K562 (cell line): ENCODE measurements around the gene EIF2AK3. TPM values are rescaled to one million over a fixed set of nuclear protein-coding genes. Genes with fewer than 3 reads are reported as not detected.

Experiments
- RREB1 ChIP-seq: fragments of 250-450 bp; sonication (Bioruptor Pico); IDR thresholded peaks from 2 replicates; pipeline ENCODE4 v1.4.0; 2020
- polyA plus RNA-seq, 8 experiments: library from polyadenylated mRNA; depleted of rRNA in 4 of 8; stranded (reverse) in 5 of 8; unstranded in 3 of 8; fragments of >200 nt; fragmentation: Nextera tagmentation in 2 of 8; fragmentation: Illumina TruSeq in 1 of 8; extraction: Ambion mirVana in 2 of 8; extraction: Trizol in 1 of 8; gene quantifications; 2 replicates each; pipeline versions ENCODE4 v1.2.1 to v1.2.3, GENCODE V29; 2011 to 2014; ENCODE audit warnings: inconsistent platforms in 1 of 8, missing spikeins in 1 of 8
- total RNA-seq, 7 experiments: library from RNA; depleted of rRNA in 6 of 7; stranded (reverse); fragments of >200 nt in 6 of 7; fragmentation: Illumina TruSeq in 2 of 7; extraction: Trizol in 2 of 7; gene quantifications; 2 replicates each; pipeline versions ENCODE4 v1.2.1 to v1.2.3, GENCODE V29; 2011 to 2021; ENCODE audit warnings: low replicate concordance in 1 of 7
- TF ChIP-seq, protein P1 (sequence below): sonication (generic); formaldehyde crosslinking; IDR thresholded peaks from 2 replicates; pipeline ENCODE4 v1.8.0; 2023; ENCODE audit warnings: mild to moderate bottlenecking, missing genetic modification reagents

EIF2AK3 gene
- total and polyA plus RNA-seq, 9 of the 15 experiments (the other 6 are each of a cell fraction or from before 2014, with no cell fraction given): 1.7 to 11.6 (median 7.4) TPM

- TF ChIP-seq RREB1 (CRISPR knock-in tag): no peak
- TF ChIP-seq, protein P1, sequence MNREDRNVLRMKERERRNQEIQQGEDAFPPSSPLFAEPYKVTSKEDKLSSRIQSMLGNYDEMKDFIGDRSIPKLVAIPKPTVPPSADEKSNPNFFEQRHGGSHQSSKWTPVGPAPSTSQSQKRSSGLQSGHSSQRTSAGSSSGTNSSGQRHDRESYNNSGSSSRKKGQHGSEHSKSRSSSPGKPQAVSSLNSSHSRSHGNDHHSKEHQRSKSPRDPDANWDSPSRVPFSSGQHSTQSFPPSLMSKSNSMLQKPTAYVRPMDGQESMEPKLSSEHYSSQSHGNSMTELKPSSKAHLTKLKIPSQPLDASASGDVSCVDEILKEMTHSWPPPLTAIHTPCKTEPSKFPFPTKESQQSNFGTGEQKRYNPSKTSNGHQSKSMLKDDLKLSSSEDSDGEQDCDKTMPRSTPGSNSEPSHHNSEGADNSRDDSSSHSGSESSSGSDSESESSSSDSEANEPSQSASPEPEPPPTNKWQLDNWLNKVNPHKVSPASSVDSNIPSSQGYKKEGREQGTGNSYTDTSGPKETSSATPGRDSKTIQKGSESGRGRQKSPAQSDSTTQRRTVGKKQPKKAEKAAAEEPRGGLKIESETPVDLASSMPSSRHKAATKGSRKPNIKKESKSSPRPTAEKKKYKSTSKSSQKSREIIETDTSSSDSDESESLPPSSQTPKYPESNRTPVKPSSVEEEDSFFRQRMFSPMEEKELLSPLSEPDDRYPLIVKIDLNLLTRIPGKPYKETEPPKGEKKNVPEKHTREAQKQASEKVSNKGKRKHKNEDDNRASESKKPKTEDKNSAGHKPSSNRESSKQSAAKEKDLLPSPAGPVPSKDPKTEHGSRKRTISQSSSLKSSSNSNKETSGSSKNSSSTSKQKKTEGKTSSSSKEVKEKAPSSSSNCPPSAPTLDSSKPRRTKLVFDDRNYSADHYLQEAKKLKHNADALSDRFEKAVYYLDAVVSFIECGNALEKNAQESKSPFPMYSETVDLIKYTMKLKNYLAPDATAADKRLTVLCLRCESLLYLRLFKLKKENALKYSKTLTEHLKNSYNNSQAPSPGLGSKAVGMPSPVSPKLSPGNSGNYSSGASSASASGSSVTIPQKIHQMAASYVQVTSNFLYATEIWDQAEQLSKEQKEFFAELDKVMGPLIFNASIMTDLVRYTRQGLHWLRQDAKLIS (CRISPR knock-in tag): no peak
Measured at GRCh38 chr2:88574445-88574844, 52.8 kb downstream of the EIF2AK3 start (continued).
